ENCODE results near the gene TBC1D22A.

DNA sequence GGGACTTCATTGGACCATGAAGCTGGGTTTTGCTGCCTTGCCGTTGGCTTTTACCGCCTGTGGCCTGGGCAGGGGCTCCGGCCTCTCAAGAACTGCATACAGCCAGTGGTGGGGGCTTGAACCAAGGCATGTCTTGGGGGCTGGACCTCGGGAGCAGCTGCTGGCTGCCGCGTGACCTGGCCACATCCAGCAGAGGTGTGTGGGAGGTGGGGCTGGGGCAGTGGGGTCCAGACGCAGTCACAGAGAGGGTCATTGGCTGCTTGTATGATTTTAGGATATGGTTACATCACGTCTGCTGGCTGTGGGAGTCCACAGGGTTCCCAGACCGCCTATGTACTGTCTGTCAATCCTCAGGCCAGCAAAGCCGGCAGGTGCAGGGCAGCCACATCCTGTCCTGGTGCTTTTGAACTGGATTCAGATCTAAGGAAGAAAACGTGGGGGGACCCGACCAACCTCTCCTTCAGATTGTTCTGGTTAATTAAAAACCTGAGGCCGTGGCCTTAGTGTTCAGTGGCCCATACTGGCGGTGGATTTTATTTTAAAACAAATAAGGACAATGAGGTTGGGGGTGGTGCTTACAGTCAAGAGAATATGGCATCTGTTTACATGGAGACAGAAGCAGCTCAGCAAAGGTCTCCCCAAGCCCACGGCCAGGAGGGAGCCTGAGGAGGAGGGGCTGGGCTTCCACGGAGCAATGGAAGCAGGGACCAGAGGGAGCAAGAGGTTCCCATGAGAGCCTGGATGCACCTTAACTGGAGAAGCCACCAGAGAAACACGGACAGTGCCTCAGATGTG is 426.0 kb downstream of the TBC1D22A start:
- TF ChIP-seq, protein P1, sequence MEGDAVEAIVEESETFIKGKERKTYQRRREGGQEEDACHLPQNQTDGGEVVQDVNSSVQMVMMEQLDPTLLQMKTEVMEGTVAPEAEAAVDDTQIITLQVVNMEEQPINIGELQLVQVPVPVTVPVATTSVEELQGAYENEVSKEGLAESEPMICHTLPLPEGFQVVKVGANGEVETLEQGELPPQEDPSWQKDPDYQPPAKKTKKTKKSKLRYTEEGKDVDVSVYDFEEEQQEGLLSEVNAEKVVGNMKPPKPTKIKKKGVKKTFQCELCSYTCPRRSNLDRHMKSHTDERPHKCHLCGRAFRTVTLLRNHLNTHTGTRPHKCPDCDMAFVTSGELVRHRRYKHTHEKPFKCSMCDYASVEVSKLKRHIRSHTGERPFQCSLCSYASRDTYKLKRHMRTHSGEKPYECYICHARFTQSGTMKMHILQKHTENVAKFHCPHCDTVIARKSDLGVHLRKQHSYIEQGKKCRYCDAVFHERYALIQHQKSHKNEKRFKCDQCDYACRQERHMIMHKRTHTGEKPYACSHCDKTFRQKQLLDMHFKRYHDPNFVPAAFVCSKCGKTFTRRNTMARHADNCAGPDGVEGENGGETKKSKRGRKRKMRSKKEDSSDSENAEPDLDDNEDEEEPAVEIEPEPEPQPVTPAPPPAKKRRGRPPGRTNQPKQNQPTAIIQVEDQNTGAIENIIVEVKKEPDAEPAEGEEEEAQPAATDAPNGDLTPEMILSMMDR (IDR thresholded peaks at IDR 0.05) = no peak
- no peak for TF ChIP-seq POLR2A (IDR thresholded peaks at IDR 0.05)
